ENCODE measurements around the gene SPINK1.
"Not testable (repeated sequence)": the region's sequence is repeated elsewhere in the genome, so short reads cannot be mapped to it uniquely, and the experiment has no call there.

SPINK1 gene

DNA sequence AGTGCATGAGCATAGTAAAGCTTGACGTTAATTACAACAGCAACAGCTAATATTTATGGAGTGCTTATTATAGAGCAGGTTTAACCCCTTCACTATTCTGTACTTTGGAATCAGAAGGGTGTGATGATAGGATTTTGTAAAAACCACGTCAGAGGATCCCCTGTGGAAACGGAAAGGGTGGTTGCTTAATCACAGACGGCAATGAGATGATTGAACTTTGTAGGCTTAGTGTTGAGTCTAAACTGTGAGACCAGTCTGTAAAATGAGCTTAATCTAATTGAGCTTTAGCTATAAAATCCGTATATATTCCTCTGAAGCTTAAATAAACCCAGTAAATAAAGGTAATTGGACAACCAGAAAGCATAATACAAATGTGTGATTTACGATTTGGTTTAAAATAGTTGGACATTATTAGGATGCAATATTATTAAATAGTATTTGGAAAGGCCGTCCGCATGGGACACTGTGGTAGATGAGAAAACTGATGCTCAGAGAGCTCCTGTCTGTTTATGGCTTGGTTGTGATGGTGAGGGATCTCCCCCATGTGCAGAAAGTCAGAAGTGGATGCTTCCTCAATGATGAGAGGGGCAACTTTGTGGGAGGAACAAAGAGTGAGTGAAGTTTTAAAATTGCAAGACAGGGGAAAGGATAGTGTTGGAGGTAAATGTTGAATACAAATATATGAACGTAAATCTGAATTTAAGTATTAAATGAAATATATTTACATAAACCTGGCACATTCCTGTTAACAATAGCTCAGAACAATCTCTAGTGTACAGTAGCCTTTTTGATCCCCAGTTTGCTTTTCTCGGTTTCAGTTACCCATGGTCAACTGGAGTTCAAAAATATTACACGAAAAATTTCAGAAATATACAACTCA lies 23.7 kb upstream of the SPINK1 start:
- DNase-seq (ENCODE audit: low read depth in 2 of 2): no peak

DNA sequence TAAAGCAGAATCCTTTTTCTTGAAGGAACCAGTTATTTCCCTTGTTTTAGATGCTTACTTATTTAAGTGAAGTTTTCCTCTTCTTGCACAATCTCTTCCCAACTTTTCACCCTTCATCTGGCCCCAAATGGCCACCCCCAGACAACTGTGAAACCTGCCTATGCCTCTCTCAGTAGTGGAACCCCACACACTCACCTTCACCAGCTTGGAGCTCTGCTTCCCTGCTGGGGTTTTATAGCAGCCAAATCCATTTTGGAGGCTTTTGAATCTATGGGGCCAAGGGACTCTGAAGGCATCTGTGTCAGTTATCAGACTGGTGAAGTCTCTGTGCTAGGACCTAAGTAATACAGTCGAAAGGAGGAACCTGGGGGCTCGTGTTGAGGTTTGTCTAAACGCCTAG lies 22.9 kb upstream of the SPINK1 start:
- no peak for DNase-seq (ENCODE audit: low read depth in 2 of 2)

DNA sequence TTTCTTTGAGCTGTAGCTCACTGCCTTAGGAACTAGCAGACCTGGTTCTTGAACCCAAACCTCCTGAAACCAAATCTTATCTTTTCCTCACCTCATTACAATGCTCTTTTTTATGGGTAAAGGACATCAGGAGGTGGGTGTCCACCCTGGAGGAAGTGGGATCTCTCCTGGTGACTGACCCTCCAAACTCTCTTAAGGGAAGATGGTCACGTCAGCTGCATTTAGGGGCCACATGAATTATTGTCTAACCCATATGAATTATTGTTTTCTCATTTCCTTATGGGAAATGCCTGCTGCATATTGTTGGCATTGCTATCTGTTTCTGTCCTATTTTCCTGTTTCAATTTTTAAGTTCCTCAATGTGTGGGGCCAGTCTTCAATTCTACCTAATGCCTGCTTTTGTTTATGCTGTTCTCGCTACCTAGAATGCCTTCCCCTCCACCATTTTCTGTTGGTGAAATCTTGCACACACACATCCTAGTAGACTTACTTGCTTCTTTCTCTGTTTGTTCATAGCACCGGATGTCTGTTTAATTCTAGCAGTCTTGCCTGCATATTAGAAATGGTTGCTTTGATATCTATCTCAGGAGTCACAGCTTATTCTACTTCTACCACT lies 22.0 kb upstream of the SPINK1 start:
- DNase-seq (ENCODE audit: low read depth in 2 of 2): no peak

DNA sequence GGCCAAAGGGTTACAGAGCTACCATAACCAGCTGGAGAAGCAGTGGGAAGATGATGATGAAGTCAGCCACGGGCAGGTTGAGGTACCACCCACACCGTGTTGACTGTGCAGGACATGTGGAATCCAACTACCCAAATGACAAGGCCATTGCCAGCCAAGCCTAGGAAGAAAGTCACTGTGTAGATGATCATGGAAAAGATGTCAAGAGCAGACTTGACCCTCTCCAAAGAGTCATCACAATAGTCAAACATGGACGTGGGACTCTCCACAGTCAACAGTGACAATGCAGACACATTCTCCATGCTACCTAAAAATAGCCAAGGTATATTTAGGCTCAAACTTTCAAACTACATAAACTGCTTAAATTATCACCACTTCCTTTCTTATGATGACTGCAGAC lies 20.9 kb upstream of the SPINK1 start:
- no peak for DNase-seq (ENCODE audit: low read depth in 2 of 2)

DNA sequence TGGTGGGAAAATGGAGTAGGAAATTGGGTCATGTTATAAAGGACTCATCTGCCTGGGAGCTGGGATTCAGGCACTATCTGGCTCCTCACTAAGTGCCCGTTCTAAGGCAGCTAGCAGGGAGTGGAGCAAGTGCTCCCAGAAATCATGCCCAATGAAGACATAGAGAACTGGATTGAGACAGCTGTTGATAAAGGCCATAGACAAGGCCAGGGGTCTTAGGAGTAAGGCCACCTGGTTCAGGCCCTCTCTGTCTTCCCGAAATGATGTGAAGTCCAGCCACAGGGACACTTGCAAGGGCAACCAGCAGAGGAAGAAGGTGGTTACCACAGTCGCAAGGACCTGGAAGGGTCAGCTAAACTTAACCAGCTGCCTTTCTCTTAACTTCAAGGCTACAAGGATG lies 20.1 kb upstream of the SPINK1 start:
- no peak for DNase-seq (ENCODE audit: low read depth in 2 of 2)

DNA sequence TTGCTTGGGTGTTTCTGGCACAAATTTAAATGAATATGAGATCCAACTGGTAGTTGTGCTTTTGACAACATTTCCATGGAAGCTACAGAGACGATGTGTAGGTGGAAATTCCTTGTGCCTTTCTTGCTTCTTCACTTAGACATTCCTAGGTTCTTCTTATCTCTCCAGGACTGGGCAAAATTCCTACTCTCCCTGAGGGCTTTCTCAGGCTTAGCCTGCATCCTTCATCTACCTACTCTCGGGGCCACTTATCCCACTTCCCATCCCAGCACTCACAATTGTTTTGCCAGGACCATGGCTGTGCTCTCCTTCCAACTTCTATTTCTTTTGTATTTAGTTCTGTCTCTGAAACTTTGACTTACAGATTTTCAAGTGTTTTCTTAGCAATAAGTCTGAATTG lies 17.8 kb upstream of the SPINK1 start:
- DNase-seq (ENCODE audit: low read depth in 2 of 2): no peak

DNA sequence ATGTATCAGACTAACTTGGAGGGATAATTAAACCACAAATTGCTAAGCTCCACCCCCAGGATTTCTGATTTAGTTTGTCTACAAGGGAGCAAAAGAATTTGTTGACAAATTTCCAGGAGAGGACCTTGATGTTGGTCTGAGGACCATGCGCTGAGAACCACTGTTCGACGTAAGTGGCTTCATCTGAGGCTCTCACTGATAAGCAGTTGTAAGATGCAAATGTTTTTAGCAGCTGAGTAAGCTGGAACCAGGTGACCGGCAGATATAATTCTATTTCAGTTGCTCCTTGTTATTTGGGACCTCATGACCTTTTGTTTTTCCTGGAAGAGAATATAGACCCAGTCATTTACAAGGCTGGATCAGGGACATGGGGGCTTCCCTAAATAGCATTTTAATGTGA lies 14.1 kb upstream of the SPINK1 start:
- no peak for DNase-seq (ENCODE audit: low read depth in 2 of 2)

DNA sequence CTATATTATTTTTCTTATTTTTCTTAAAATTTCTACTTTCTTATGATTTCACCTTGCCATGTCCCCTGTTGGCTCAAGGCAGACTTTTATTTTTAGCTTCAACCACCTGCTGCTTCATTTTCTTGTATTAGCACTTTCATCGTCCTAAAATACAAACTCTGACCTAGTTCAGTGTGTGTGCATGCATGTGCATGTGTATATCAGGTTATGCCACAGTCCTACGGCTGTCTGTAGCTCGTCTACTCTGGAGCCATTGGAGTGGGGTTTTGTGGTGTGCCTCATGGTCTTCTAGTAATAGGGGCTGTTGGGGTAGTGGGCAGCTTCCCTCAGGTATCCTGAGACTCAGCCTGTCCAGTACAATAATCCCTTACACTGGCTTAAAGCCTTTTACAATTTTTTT lies 13.4 kb upstream of the SPINK1 start:
- DNase-seq (ENCODE audit: low read depth in 2 of 2): no peak

DNA sequence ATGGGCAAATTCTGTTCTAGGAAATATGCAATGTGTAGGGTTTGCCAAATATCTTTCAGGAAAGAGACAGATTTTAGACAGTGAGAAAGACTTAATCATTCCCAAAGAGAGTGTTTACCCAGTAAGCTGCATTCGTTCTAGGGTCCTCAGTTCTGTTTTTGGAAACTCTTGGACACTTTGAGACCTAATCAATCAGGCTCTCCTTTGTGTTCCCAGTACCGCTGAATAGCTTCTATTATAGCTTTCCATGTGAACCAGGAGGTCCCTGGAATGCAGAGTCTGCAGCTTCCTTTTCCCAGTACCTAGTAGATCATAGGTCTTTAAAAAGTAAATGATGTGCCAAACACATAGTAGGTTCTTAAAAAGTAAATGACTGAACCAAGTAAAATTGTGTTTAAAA lies 11.4 kb upstream of the SPINK1 start:
- no peak for DNase-seq (ENCODE audit: low read depth in 2 of 2)

DNA sequence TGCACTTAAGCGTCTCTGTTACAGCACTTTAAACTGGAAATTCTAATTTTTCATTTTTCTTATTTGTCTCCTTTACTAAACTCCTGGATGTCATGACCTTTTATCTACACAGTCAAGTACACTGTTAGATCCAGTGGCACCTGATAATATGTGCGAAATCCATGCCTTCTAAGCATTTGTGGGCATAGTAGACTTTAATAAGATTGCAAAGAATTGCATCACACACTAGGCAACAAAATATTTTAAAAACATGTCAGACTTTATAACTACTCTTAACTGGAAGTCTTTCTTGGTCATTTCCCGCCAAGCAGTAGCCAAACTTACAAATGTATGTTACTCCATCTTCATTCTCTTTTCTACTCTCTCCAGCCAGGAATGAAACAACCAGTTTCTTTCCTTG lies 5.0 kb upstream of the SPINK1 start:
- DNase-seq (ENCODE audit: low read depth in 2 of 2): no peak

DNA sequence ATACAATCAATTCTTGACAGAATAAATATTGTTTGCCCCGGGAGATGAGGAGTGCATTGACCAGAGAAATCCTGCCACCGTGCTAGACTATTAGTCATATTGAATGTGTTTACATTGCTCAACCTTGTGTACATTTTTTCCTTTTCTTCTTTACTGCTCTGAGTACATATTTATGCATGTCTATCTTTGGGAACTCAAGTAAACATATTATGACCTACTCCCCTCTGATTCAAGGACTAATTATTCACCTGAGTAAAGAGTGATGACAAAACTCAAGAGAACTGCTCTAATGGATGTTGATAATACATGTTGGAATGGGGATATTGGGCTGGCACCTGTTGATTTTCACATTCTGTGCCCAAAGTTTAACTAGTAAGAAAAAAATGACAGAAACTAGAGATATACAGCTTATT lies 3.9 kb upstream of the SPINK1 start:
- no peak for DNase-seq (ENCODE audit: low read depth in 2 of 2)

DNA sequence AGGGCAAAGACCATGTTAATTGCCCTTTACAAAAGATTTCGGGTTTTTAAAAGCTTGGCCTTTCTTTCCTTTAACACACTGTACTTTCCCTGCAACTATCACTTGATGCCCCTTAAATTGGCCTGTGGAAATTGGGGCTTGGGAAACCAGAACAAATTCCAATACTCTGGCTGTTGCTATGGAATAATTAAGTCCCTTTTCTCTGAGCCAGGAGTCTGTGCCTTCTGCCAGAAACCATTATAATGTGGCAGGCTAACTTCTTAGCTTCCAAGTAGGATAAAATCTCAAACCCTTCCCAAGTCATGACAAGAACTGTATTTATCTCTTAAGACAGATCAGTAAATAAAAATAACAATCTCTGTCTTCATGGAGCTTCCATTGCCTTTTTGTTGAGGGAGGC lies 1.1 kb upstream of the SPINK1 start:
- DNase-seq (ENCODE audit: low read depth in 2 of 2): no peak

DNA sequence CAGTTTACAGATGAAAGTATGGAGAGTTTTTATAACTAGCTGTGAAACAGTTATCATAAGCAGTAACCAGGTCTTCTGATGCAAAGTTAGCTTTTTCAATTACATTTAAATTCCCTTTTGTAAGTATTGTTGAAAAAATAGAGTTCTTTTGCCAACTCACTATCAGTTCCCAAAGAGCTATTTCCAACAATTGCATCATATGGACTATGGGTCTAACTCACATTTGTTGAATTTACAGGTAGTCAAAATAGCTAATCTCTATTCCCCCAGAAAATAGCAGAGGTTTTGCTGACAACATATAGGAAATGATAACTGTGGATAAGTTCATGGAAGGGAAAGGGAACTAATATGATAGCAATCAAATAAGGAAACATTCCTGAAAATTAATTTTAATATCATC lies 1.4 kb downstream of the SPINK1 start:
- DNase-seq (ENCODE audit: low read depth in 2 of 2): no peak

DNA sequence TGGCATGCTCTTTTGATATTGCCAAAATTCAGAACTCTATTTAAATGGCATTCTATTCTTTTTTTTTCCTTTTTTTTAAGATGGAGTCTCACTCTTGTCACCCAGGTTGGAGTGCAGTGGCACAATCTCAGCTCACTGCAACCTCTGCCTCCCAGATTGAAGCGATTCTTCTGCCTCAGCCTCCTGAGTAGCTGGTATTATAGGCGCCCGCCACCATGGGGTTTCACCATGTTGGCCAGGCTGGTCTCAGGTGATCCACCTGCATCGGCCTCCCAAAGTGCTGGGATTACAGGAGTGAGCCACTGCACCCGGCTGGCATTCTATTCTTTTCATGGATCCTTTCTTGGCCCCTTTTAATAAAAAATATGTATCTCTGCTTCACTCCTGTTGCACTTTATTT lies 4.5 kb downstream of the SPINK1 start:
- not testable (repeated sequence) for DNase-seq (ENCODE audit: low read depth in 2 of 2)

DNA sequence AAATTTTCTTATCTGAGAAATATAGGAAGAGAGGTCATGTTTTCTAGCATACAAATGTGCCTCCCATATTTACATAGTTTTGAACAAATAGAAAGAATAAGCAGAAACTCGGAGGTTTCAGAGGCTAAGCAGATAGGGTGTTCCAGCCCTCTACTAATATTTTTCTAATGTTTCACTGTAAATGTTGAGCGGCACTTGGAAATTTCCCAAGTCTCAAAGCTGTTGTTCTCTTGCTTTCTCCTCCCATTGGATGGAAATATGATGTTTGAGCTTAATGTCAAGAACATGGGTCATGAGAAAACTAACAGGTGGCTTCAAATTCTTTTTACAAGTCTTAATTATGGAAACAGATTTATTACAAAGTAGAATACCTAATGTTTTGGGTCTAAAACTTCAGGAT lies 5.1 kb downstream of the SPINK1 start:
- DNase-seq (ENCODE audit: low read depth in 2 of 2): no peak

DNA sequence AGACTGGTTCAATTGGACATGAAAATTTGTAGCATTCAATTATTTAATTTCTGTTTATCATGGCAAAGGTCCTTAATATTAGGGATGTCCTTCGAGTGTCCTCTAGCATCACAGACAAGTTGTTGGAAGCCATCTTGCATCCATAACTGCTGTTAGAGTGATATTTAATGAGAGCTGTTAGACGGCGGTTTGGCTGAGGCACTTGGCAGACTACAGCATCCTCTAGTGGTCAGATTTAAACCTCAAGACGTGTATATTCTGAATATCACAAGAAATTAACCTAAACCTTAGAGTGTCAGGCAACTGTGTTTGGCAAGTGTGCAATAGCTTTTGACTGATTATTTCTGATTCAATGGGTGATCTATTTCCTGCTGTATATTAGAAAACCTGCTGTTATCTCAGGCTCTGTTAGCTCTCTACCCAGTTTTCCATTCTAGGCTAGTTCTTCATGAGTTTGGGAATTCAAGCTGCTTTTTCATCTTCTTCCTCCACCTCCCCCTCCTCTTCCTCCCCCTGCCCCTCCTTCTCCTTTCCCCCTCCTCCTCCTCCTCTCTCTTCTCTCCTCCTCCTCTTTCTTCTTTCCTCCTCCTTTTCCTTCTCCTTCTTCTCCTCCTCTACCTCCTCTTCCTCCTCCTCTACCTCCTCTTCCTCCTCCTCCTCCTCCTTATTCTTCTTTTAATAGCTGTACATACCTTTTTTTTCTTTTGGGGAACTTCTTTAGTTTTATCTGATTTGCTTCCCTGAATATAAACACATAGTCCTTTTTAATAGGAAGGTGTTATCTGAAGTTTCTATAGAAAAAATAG lies 8.6 kb downstream of the SPINK1 start:
- no peak for DNase-seq (ENCODE audit: low read depth in 2 of 2)

DNA sequence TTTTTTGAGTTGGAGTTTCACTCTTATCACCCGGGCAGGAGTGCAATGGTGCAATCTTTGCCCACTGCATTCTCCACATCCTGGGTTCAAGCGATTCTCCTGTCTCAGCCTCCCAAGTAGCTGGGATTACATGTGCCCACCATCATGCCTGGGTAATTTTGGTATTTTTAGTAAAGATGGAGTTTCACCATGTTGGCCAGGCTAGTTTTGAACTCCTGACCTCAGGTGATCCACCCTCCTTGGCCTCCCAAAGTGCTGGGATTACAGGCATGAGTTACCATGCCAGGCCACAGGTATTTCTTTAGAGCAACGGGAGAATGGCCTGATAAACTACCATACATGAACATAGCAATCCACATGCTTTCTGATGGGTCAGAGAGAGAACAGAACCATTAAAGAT lies 9.2 kb downstream of the SPINK1 start:
- not testable (repeated sequence) for DNase-seq (ENCODE audit: low read depth in 2 of 2)

DNA sequence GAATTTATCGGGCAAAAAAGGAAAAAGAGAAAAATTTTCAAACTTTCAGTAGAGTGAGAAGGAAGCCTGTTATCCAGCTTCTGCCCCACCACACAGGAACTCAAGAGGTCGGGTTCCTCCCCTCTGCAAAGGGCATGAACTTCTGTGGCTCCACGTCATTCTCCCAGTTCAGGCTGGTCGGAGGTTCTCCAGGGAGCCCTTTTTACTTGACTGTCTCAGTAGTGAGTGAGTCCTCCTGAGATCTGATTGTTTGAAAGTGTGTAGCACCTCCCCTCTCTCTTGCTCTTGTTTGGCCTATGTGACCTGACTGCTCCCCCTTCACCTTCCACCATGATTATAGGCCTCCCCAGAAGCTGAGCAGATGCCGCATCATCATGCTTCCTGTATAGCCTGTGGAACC lies 9.7 kb downstream of the SPINK1 start:
- DNase-seq (ENCODE audit: low read depth in 2 of 2): no peak

DNA sequence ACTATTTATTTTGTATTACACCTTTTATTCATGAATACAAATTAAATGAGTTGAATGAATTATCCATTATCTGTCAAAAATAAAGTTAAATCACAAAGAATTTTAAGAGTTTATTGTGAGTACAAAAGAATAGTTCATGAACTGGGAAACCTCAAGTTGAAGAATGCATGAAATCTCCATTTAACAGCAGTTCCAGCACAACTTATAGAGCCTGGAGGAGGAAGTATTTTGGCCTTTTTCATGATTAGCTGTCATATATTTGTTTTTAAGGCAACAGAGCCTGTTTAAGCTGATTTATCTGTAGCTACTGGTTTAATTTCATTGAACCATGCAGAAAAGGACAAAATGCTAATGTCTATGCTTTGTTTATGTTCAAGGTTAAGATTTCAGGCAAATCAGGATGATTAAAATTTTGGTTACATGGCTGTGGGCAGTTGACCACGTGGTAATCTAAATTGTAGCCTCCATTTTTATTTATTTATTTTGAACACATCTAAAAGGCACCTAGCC lies 12.2 kb downstream of the SPINK1 start:
- no peak for DNase-seq (ENCODE audit: low read depth in 2 of 2)

DNA sequence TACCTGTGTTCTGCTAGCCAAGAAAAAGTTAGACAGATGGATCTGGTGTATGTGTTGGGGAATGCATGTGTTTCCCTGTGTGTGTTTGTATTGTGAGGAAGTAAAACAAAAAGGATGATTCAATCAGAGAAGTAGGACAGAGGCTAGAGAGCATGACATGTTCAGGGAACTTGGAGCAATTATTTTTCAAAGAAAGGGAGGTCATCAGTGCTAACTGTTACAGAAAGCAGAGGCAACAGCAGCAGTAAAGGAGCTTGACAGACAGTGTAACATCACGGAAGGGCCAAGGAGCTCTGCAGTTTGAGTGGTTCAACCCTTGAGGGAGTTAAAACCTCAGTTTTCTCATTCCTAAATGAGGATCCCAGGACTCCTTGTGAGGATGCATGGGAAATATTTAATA lies 13.2 kb downstream of the SPINK1 start:
- DNase-seq (ENCODE audit: low read depth in 2 of 2): no peak

DNA sequence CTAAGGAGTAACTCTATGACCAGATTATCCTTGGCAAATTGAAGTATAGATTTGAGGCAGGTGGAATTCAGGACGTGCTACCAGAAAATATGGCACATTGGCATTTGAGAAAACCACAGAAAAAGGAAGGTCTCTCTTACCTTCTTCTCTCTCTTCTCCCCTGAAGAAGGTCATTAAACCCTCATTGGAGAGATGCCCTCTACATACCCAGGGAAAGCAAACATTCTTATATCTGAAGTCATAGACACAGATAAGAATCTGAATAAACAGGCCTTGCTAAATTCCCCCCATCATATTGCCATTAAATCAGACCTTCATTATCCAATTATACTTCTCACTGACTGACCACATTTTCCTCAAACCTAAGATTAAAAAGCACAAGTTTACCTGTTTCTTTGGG lies 17.8 kb downstream of the SPINK1 start:
- no peak for DNase-seq (ENCODE audit: low read depth in 2 of 2)

DNA sequence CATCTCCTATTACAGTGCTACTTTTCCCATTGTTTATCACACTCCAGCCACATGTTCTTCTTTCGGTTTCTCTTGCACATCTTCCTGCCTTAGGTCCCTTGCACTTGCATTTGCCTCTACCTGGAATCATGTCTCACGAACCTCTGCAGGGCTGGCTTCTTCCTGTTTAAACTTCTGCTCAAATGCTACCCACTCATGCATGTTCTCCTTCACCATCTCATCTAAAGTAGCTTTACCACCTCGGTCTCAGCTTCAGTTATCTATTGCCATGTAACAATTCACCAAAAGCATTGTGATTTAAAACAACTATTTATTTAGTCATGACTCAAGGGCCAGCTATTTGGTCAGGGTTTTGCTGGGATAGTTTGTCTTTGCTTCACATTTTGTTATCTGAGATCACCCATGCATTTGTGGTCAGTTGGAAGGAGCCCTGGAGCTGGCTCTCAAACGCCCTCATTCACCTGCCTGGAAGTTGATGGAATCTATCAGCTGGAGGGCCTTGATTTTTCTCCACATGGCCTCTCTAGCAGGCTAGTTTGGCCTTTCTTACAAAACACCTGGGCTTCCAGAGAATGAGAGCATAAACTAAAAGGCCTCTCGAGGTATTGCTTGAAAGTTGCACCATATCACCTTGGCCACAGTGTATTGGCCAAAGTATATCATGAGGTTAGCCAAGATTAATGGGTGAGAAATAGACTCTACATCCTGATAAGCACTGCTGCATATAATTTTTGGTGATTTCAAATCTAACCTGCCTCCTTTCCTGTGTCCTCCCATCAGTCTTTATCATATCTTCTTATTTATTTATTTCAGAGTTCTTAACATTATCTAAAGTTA lies 21.4 kb downstream of the SPINK1 start:
- no peak for DNase-seq (ENCODE audit: low read depth in 2 of 2)

All from activated CD8-positive, alpha-beta memory T cell treated with anti-CD3 and anti-CD28 coated beads for 4 hours (primary cell).